ENCODE results near the gene HMCN1.

The HMCN1 gene

DNA sequence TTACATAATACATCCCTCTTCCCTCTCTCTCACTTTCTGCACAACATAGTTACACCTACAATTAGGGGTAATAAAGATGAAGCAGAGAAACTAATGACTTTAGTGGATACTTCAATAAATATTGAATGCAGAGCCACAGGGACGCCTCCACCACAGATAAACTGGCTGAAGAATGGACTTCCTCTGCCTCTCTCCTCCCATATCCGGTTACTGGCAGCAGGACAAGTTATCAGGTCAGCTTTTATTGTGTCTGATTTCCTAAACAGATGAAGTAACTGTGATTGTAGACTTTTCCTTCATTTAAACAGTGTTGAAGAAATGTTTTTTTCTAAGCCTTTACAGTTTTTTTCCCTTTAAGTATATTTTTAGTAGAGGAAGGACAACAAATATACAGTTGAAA lies 359.2 kb downstream of the HMCN1 start:
- H3K4me3 ChIP-seq (ENCODE audit: low read depth, low read length) = no peak overlapping the region
- no peak for DNase-seq (ENCODE audit: low read depth)

DNA sequence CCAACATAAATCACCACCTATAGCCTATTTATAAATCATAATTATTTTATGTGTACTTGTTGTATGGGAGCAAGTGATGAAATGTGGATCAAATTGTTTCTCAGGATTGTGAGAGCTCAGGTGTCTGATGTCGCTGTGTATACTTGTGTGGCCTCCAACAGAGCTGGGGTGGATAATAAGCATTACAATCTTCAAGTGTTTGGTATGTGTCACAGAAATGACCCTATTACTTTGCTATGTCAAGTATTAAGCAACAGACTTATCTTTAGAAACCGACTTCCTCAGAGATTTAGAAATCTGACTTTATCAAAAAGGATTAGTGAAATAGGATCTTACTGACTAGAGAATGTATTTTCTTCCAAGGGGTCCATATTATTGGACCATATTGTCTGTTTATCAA lies 360.0 kb downstream of the HMCN1 start:
- DNase-seq (ENCODE audit: low read depth) = no peak
- H3K4me3 ChIP-seq (ENCODE audit: low read depth, low read length) = no peak overlapping the region

DNA sequence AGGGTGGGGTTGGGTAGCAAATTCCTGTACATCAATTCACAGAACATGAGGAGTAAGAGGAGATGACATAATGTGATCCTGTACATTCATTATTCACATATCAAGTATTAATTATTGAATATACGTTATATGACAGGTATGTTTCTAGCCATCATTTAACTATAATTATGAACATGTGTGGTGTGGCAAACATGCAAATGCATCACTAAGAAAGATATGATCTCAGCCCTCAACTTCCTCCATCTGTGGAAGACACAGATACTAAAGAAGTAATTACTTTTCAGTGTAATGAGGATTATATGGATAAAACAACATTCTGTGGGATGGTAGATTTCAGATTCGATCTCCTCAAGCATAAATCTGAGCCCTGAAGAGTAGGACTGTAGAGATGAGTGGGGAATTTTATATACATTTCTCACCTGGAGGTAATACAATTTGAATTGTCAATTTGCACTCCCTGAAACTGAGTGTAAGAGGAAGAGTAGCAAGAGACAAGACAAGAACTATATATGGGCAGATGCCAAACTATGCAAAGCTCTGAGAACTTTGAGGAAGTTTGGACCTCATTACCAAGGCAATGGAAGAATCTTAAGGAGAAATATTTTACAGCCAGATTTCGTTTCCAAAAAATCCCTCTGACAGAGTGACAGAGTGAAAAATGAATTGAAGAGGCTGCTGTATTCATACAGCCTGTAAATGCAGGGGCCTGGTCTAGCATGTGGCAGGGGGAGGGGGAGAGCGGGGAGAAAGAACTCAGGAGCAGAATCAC lies 365.3 kb downstream of the HMCN1 start:
- no peak for DNase-seq (ENCODE audit: low read depth)
- H3K4me3 ChIP-seq (ENCODE audit: low read depth, low read length) = no peak overlapping the region

DNA sequence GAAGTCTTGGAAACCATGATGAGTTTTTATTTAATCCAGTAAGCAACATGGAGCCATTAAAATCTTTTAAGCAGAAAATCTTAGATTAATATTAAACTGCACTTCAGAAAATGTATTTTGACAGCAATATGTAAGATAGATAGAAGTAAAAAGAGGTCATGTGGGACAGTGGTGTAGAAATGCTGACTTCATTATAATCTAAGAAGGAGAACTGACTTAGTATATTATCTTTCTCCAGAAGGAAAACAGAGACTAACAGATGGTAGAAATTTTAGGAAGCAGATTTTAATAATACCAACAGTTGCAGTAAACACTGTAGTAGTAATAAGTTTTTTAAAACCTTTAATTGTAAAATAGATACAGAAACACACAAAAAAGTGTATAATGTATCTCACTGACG lies 367.9 kb downstream of the HMCN1 start:
- DNase-seq (ENCODE audit: low read depth) = no peak
- no peak overlapping the region for H3K4me3 ChIP-seq (ENCODE audit: low read depth, low read length)

DNA sequence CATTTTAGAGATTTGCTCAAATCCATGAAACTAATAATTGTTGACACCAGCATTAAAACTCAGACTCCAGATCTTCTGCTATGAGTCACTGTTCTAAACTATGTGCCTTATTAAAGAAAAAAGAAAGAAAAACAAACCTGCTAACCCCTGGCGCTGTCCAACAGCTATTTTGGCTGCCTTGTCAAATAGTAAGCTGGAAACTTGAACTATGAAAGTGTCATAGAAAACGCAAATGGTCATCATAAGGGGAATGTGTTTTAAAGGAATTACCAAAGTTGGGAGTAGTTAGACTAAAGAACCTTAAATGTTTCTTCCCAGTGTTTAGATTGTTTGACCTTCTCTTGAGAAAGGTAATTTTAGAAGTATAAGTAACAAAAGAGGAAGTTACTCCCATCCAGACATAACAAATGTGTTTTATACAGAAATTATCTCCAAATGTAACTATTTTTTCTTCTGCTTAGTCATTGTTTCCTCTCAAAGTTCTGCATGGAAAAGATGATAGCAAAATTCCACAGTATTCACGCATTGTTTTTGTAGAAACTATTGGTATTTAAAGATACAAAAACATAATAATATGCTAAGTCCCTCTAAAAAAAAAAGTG lies 368.5 kb downstream of the HMCN1 start:
- peak; percentile 54 for DNase-seq (ENCODE audit: low read depth)
- no peak overlapping the region for H3K4me3 ChIP-seq (ENCODE audit: low read depth, low read length)

DNA sequence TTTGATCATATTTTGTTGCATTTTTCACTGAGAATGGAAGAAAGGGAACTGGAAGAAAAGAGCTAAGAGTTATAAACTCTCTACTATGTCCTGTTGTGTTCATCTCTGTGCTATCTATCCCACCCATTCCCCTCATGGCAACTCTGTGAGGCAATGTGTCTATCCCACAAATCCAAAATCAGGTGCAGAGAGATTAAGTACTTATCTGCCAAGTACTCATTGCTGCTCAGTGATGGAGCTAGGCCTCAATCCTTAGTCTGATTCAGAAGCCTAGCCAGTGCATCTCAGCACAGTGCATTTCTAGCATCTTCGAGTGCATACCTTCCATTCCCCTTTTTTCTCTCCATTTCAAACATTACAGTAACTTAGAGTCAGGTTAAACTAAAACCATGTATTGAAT lies 370.3 kb downstream of the HMCN1 start:
- H3K4me3 ChIP-seq (ENCODE audit: low read depth, low read length) = no peak overlapping the region
- no peak for DNase-seq (ENCODE audit: low read depth)

DNA sequence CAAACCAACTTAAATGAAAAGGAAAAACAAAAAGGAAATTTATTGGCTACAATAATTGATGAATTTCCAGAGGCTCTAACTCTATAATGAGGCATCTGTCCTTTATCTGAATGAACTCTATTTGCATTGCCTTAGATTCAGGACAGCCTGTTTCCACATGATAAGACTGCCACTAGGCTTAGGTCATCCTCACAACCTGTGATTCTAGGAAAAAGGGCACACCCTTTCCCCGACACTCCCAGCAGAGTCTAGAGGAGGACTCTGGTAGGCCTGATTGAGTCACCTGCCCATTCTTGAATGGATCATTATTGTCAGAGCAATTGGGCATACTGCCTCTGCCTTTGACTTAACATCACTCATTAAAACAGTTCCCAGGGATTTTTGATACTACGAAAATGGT lies 378.1 kb downstream of the HMCN1 start:
- DNase-seq (ENCODE audit: low read depth) = no peak
- no peak overlapping the region for H3K4me3 ChIP-seq (ENCODE audit: low read depth, low read length)

GRCh38 chr1:186113461-186113860 lies 379.3 kb downstream of the HMCN1 start:
- no peak for DNase-seq (ENCODE audit: low read depth)
- H3K4me3 ChIP-seq (ENCODE audit: low read depth, low read length) = no peak overlapping the region

DNA sequence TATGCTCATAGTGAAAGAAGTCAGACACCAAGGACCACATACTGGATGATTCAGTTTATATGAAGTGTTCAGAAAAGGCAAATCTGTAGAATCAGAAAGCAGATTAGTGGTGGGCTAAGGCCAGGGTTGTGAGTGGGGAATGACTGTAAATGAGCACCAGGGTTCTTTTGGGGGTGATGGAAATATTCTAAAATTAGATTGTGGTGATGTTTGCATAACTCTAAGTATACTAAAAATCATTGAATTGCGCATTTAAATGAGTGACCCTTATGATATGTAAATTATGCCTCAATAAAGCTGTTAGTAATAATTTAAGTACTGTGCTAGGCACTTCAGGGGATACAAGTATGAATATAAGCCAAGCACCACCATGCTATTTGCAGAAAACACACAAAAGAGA lies 384.5 kb downstream of the HMCN1 start:
- DNase-seq (ENCODE audit: low read depth) = no peak
- no peak overlapping the region for H3K4me3 ChIP-seq (ENCODE audit: low read depth, low read length)

- no peak overlapping the region for H3K4me3 ChIP-seq (ENCODE audit: low read depth, low read length)
- no peak for DNase-seq (ENCODE audit: low read depth)
Measured at GRCh38 chr1:186122837-186123236, 388.6 kb downstream of the HMCN1 start.

DNA sequence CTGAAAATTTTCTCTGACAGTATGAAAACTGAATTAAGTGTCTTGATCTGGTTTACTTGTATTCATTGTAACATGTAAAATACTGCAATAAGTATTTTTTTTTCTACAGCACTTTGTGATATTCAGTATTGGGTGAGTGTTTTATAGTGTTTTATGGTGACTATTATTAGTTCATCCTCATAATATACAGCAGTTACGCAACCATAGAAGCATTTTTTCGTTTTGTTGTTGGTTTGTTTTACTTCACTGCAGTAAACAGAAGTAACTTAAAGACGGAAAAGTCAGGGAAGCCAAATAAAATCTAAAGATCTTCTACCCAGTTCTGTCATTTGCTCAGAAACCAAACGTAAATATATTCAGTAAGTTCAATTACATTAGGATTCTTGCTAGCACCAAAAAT lies 390.8 kb downstream of the HMCN1 start:
- DNase-seq (ENCODE audit: low read depth) = no peak
- H3K4me3 ChIP-seq (ENCODE audit: low read depth, low read length) = no peak overlapping the region

- no peak for DNase-seq (ENCODE audit: low read depth)
- no peak overlapping the region for H3K4me3 ChIP-seq (ENCODE audit: low read depth, low read length)
Measured at GRCh38 chr1:186125511-186125910, 391.3 kb downstream of the HMCN1 start.

GRCh38 chr1:186129758-186130157 lies 395.6 kb downstream of the HMCN1 start:
- H3K4me3 ChIP-seq (ENCODE audit: low read depth, low read length) = no peak overlapping the region
- DNase-seq (ENCODE audit: low read depth) = no peak

- H3K4me3 ChIP-seq (ENCODE audit: low read depth, low read length) = no peak overlapping the region
- no peak for DNase-seq (ENCODE audit: low read depth)
Measured at GRCh38 chr1:186139115-186139514, 404.9 kb downstream of the HMCN1 start.

DNA sequence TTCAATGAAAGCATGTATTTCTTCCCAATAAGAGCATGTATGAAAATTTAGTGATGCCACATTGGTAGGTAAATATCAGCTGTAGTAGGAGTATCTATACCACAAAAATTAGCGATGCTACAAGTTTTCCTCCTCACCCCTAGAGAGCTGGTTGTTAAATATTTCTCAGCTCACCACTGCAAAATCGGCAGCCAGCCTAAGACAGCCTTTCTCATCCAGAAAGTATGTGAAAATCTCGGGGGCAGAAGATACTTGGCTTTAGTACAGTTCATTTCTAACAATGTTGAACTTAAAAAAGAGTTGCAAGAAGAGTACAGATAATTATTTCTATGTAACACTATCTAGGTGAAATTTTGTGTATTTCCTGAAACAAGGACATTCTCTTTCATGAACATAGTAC lies 405.5 kb downstream of the HMCN1 start:
- peak; percentile 55 for DNase-seq (ENCODE audit: low read depth)

GRCh38 chr1:186142159-186142558 lies 408.0 kb downstream of the HMCN1 start:
- H3K4me3 ChIP-seq (ENCODE audit: low read depth, low read length) = no peak overlapping the region
- no peak for DNase-seq (ENCODE audit: low read depth)

More for the DNA sequence above, 405.5 kb downstream of the HMCN1 start:
- no peak overlapping the region for H3K4me3 ChIP-seq (ENCODE audit: low read depth, low read length)

- H3K4me3 ChIP-seq (ENCODE audit: low read depth, low read length) = no peak overlapping the region
- no peak for DNase-seq (ENCODE audit: low read depth)
Measured at GRCh38 chr1:186142916-186143315, 408.7 kb downstream of the HMCN1 start.

- H3K4me3 ChIP-seq (ENCODE audit: low read depth, low read length) = no peak overlapping the region
- DNase-seq (ENCODE audit: low read depth) = no peak
Measured at GRCh38 chr1:186143481-186143880, 409.3 kb downstream of the HMCN1 start.

GRCh38 chr1:186144505-186144904 lies 410.3 kb downstream of the HMCN1 start:
- no peak for DNase-seq (ENCODE audit: low read depth)
- no peak overlapping the region for H3K4me3 ChIP-seq (ENCODE audit: low read depth, low read length)

DNA sequence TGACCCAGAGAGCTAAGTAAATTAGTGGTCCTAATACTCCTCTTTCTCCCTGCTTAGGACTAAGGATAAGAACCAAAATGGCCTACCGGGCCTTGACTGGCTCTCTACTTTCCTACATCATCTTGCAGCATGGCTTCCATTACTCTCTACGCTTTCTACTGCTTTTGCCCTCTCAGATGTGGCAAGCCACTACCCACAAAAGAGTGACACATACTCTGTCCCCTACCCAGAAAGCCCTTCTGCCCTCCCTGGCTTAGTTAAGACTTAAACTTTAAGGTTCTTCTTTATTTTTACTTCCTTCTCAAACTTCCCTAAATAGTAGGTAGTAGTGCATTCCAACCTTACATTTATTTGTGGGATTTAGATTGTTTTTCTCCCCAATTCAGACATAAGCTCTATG lies 412.8 kb downstream of the HMCN1 start:
- H3K4me3 ChIP-seq (ENCODE audit: low read depth, low read length) = no peak overlapping the region
- DNase-seq (ENCODE audit: low read depth) = no peak

- DNase-seq (ENCODE audit: low read depth) = no peak
Measured at GRCh38 chr1:186149591-186149990, 415.4 kb downstream of the HMCN1 start.

More at GRCh38 chr1:186149591-186149990, 415.4 kb downstream of the HMCN1 start:
- no peak overlapping the region for H3K4me3 ChIP-seq (ENCODE audit: low read depth, low read length)

All from skeletal muscle cell (primary cell).